Esophagus squamous epithelium (tissue), 4 donors: ENCODE results near the gene FHIT.

Source experiments
- POLR2A ChIP-seq, 4 donors: fragments of 450-650 bp; IDR thresholded peaks; one replicate each; pipeline ENCODE4 v1.6.1; 2017; ENCODE audit warnings: antibody characterized with exemption in 4 of 4, mild to moderate bottlenecking in 4 of 4, moderate library complexity in 3 of 4
- TF ChIP-seq, protein P1 (sequence below), 6 experiments: fragments of 450-650 bp in 4 of 6; fragments of 200-600 bp in 2 of 6; sonication (generic) in 2 of 6; IDR thresholded peaks; one replicate each; pipeline ENCODE4 v1.5.1; 2016 to 2019; ENCODE audit warnings: antibody characterized with exemption in 6 of 6, mild to moderate bottlenecking in 4 of 6, moderate library complexity in 4 of 6

DNA sequence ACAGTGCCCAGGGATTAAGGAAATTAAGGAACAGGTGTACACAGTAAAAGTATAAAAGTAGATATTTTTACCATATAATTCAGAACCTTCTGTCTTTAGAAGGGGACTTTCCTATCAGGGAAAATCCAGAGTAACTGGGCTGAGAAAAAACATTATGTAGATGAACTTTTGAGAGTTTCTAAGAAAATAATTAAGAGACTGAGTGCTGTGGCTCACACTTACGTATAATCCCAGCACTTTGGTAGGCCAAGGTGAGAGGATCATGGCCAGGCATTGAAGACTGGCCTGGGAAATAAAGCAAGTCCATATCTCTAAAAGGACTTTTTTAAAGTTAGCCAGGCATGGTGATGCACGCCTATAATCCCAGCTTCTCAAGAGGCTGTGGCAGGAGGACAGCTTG is 1021.8 kb downstream of the FHIT start:
- TF ChIP-seq, protein P1, sequence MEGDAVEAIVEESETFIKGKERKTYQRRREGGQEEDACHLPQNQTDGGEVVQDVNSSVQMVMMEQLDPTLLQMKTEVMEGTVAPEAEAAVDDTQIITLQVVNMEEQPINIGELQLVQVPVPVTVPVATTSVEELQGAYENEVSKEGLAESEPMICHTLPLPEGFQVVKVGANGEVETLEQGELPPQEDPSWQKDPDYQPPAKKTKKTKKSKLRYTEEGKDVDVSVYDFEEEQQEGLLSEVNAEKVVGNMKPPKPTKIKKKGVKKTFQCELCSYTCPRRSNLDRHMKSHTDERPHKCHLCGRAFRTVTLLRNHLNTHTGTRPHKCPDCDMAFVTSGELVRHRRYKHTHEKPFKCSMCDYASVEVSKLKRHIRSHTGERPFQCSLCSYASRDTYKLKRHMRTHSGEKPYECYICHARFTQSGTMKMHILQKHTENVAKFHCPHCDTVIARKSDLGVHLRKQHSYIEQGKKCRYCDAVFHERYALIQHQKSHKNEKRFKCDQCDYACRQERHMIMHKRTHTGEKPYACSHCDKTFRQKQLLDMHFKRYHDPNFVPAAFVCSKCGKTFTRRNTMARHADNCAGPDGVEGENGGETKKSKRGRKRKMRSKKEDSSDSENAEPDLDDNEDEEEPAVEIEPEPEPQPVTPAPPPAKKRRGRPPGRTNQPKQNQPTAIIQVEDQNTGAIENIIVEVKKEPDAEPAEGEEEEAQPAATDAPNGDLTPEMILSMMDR (IDR thresholded peaks at IDR 0.05), result no peak
- no peak for TF ChIP-seq POLR2A (IDR thresholded peaks at IDR 0.05)
